Nephron progenitor cell (in vitro differentiated cells): Measurements from ENCODE around the gene IL1B.
"Not testable (repeated sequence)": the region's sequence is repeated elsewhere in the genome, so short reads cannot be mapped to it uniquely, and the experiment has no call there.

Experiments
- DNase-seq: peaks from one replicate; pipeline ENCODE4 v3.0.0; 2021
- H3K27ac Mint-ChIP-seq: 2 replicates; pipeline ENCODE4 v1.8.0; 2021; ENCODE audit warnings: mild to moderate bottlenecking, moderate library complexity, mixed read lengths
- H3K27me3 Mint-ChIP-seq: 2 replicates; pipeline ENCODE4 v1.8.0; 2021; ENCODE audit warnings: mild to moderate bottlenecking, low read depth, mixed read lengths; ENCODE audit not compliant: poor library complexity
- H3K36me3 Mint-ChIP-seq: 2 replicates; pipeline ENCODE4 v1.8.0; 2021; ENCODE audit warnings: low read depth, mixed read lengths
- H3K4me1 Mint-ChIP-seq: 2 replicates; pipeline ENCODE4 v1.8.0; 2021; ENCODE audit warnings: mixed read lengths
- H3K4me3 Mint-ChIP-seq: 2 replicates; pipeline ENCODE4 v1.8.0; 2021; ENCODE audit warnings: mild to moderate bottlenecking, moderate library complexity, mixed read lengths
- H3K9me3 Mint-ChIP-seq: 2 replicates; pipeline ENCODE4 v1.8.0; 2021; ENCODE audit warnings: mild to moderate bottlenecking, moderate library complexity, mixed read lengths
- TF ChIP-seq, protein P1 (sequence below): fragments of 200-600 bp; sonication (generic); IDR thresholded peaks from 2 replicates; pipeline ENCODE4 v1.5.0; 2021; ENCODE audit warnings: antibody characterized with exemption

The IL1B gene

DNA sequence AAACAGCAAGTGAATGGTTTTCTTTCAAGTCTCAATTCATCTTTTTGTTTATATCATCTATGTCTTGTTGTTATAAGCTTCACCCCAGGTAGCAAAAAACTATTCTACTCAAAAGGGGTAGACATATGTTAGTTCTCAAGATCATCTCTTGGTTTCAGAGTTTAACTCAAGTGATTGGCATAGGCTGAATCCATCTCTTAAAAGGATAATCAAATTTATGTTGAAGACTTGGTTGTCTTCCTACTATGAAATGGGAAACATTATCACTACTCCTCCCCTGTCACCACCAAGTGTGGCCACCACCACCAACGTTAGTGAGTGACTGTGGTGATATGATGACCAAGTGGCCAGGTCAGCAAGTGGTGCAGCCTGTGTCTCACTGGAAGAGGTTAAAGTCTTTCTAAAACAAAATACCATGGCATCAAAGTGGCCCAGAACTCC lies 1.5 kb downstream of the IL1B start:
- H3K36me3 Mint-ChIP-seq: no peaks in the 10 kb centered on the region
- no peak for DNase-seq
- no peak overlapping the region for H3K27ac Mint-ChIP-seq
- peaks cover 34% of the 10 kb centered on the region for H3K27me3 Mint-ChIP-seq
- no peaks in the 10 kb centered on the region for H3K9me3 Mint-ChIP-seq
- H3K4me3 Mint-ChIP-seq: no peak overlapping the region
- TF ChIP-seq, protein P1, sequence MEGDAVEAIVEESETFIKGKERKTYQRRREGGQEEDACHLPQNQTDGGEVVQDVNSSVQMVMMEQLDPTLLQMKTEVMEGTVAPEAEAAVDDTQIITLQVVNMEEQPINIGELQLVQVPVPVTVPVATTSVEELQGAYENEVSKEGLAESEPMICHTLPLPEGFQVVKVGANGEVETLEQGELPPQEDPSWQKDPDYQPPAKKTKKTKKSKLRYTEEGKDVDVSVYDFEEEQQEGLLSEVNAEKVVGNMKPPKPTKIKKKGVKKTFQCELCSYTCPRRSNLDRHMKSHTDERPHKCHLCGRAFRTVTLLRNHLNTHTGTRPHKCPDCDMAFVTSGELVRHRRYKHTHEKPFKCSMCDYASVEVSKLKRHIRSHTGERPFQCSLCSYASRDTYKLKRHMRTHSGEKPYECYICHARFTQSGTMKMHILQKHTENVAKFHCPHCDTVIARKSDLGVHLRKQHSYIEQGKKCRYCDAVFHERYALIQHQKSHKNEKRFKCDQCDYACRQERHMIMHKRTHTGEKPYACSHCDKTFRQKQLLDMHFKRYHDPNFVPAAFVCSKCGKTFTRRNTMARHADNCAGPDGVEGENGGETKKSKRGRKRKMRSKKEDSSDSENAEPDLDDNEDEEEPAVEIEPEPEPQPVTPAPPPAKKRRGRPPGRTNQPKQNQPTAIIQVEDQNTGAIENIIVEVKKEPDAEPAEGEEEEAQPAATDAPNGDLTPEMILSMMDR: no peak
- H3K4me1 Mint-ChIP-seq: peaks cover 4% of the 10 kb centered on the region

- H3K36me3 Mint-ChIP-seq: no peaks in the 10 kb centered on the region
- no peak overlapping the region for H3K27ac Mint-ChIP-seq
- no peaks in the 10 kb centered on the region for H3K9me3 Mint-ChIP-seq
- H3K27me3 Mint-ChIP-seq: peaks cover 38% of the 10 kb centered on the region
- H3K4me1 Mint-ChIP-seq: peaks cover 4% of the 10 kb centered on the region
- no peak overlapping the region for H3K4me3 Mint-ChIP-seq
- TF ChIP-seq, protein P1: no peak
- DNase-seq: no peak
Measured at GRCh38 chr2:112834396-112835037, 2.1 kb downstream of the IL1B start.

DNA sequence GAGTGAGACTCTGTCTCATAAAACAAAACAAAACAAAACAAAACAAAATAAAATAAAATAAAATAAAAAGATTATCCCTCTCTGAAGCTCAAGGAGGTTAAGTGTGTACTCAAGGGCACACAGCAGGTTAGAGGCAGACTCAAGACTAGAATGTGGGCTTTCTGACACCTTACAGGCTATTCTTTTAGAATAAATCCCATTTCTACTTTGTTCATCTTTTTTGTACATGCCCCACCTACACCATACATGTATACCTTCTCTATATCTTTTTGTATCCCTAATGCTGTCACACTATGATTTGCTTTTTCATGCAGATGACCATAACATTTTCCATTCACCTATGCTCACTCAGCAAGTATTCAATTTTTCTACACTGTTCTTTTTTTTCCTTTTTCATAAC lies 2.6 kb downstream of the IL1B start:
- TF ChIP-seq, protein P1: no peak
- H3K27me3 Mint-ChIP-seq: peaks cover 38% of the 10 kb centered on the region
- H3K27ac Mint-ChIP-seq: no peak overlapping the region
- no peak for DNase-seq
- no peak overlapping the region for H3K4me3 Mint-ChIP-seq
- peaks cover 8% of the 10 kb centered on the region for H3K4me1 Mint-ChIP-seq
- no peaks in the 10 kb centered on the region for H3K9me3 Mint-ChIP-seq
- no peaks in the 10 kb centered on the region for H3K36me3 Mint-ChIP-seq

DNA sequence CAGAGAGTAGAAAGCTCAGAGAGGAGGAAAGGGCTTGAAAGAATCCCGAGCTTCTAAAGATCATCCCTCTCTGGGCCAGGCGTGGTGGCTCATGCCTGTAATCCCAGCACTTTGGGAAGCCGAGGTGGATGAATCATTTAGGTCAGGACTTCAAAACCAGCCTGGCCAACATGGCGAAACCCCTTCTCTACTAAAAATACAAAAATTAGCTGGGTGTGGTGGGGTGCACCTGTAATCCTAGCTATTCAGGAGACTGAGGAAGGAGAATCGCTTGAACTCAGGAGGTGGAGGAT lies 3.0 kb downstream of the IL1B start:
- H3K4me1 Mint-ChIP-seq, H3K4me3 Mint-ChIP-seq, H3K9me3 Mint-ChIP-seq, DNase-seq, H3K27ac Mint-ChIP-seq, H3K36me3 Mint-ChIP-seq: not testable (repeated sequence)
- peaks cover 37% of the 10 kb centered on the region for H3K27me3 Mint-ChIP-seq

DNA sequence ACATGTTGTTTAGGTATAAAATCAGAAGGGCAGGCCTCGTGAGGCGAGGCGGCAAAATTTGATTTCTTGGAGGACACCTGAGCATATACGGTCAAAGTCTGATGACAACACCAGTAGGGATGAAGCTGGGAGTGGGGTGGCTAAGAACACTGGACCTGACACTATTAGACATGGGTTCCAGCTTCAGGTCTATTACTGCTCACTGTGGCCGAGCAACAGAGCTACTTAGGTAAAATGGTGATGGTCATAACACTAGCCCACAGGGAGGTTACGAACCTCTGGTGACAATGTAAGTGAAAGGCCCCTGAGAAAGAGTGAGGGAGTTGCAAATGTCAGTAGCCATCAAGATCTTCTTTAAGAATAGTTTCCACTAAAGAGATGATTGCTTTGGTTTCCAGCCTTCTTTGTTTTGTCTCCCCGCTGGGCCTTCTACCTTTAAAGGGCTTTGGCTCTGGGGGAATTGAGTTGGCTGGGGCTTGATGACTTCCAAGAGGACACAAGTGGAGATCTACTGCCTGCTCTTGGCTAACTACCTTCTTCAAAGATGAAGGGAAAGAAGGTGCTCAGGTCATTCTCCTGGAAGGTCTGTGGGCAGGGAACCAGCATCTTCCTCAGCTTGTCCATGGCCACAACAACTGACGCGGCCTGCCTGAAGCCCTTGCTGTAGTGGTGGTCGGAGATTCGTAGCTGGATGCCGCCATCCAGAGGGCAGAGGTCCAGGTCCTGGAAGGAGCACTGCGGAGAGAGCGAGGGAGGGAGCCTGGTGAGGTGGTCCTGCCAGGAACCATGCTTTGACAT lies 3.5 kb downstream of the IL1B start:
- Mint-ChIP-seq H3K36me3 (no peaks in the 10 kb centered on the region), H3K4me3 (no peak overlapping the region), H3K27me3 (peaks cover 35% of the 10 kb centered on the region), H3K9me3 (no peaks in the 10 kb centered on the region), H3K4me1 (peaks cover 8% of the 10 kb centered on the region), H3K27ac (no peak overlapping the region)
- TF ChIP-seq, protein P1: no peak
- no peak for DNase-seq

DNA sequence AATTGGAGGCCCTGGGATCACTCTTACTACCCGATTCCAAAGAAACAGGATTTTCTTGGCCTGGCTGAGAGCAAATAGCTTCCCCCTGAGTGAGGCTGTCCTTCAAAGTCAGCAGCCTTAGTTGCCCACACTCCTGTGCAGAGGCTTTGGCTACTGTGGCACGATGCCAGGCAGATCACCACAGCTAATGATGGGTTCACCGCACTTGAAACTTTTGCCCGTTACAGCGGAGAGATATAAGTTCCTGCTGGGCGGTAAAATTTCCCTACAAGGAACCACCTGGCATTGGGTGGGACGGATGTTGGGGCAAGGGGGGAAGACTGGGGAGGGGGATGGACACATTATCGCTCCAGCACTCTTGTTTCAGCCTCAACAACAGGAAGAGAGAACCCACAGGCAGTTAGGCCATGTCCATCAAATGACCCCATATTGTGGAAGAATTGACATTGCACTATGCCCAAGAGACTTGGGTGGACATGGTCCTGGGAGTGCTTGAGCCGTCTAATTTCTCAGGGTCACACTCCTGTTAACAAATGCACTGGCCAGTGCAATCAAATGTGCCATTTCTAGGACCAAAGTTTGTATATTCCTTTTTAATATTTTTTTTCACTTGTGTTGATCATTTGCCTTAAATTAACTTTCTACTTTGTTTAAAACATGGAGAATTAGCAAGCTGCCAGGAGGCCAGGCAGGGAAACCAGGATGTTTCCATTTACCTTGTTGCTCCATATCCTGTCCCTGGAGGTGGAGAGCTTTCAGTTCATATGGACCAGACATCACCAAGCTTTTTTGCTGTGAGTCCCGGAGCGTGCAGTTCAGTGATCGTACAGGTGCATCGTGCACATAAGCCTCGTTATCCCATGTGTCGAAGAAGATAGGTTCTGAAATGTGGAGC lies 4.4 kb downstream of the IL1B start:
- no peaks in the 10 kb centered on the region for H3K36me3 Mint-ChIP-seq
- H3K27me3 Mint-ChIP-seq: peaks cover 32% of the 10 kb centered on the region
- no peaks in the 10 kb centered on the region for H3K9me3 Mint-ChIP-seq
- no peak overlapping the region for H3K27ac Mint-ChIP-seq
- H3K4me1 Mint-ChIP-seq: peaks cover 8% of the 10 kb centered on the region
- no peak overlapping the region for H3K4me3 Mint-ChIP-seq
- TF ChIP-seq, protein P1: no peak
- DNase-seq: no peak
